Adipocyte (in vitro differentiated cells): ENCODE data around the gene TEX38.
"Not testable (repeated sequence)": the region's sequence is repeated elsewhere in the genome, so short reads cannot be mapped to it uniquely, and the experiment has no call there.

Experiments
- DNase-seq: peaks from one replicate; pipeline ENCODE4 v3.0.0-alpha.2; 2015; ENCODE audit warnings: low read depth
- H3K27me3 ChIP-seq: replicated peaks from 2 replicates; pipeline ENCODE4 v1.7.0; 2013; ENCODE audit warnings: mild to moderate bottlenecking, low read length, moderate library complexity; ENCODE audit not compliant: control insufficient read depth, insufficient read depth
- H3K36me3 ChIP-seq: 2 replicates; pipeline ENCODE4 v1.7.0; 2013; ENCODE audit warnings: low read length, mild to moderate bottlenecking, moderate library complexity; ENCODE audit not compliant: control insufficient read depth, insufficient read depth, severe bottlenecking
- H3K4me1 ChIP-seq: 2 replicates; pipeline ENCODE4 v1.7.0; 2013; ENCODE audit warnings: mild to moderate bottlenecking, low read length, moderate library complexity; ENCODE audit not compliant: control insufficient read depth, insufficient read depth
- H3K4me3 ChIP-seq: 2 replicates; pipeline ENCODE4 v1.7.0; 2013; ENCODE audit warnings: mild to moderate bottlenecking, low read length, moderate library complexity
- H3K9ac ChIP-seq: 2 replicates; pipeline ENCODE4 v1.7.0; 2013; ENCODE audit warnings: mild to moderate bottlenecking, low read length, moderate library complexity
- H3K9me3 ChIP-seq: 2 replicates; pipeline ENCODE4 v1.7.0; 2013; ENCODE audit warnings: mild to moderate bottlenecking, low read length, moderate library complexity; ENCODE audit not compliant: control insufficient read depth

TEX38 gene

DNA sequence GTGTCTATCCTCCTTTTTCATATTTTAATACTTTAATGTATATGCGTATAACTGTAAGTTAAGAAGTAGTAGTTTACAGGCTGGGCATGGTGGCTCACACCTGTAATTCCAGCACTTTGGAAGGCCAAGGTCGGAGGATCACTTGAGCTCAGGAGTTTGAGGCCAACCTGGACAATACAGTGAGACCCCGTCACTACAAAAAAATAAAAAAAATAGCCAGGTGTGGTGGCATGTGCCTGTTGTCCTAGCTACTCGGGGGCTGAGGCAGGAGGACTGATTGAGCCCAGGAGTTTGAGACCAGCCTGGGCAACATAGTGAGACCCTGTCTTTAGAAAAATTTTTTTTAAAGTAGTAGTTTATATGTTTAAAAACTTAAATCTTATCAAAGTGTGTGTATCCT, 25.8 kb upstream of the TEX38 start:
- Histone ChIP-seq H3K4me1 (peaks cover 24% of the 10 kb centered on the region), H3K27me3 (no peaks in the 10 kb centered on the region), H3K9ac (no peak overlapping the region), H3K4me3 (no peak overlapping the region), H3K9me3 (peaks cover 8% of the 10 kb centered on the region), H3K36me3 (peaks cover 42% of the 10 kb centered on the region)
- DNase-seq: no peak

DNA sequence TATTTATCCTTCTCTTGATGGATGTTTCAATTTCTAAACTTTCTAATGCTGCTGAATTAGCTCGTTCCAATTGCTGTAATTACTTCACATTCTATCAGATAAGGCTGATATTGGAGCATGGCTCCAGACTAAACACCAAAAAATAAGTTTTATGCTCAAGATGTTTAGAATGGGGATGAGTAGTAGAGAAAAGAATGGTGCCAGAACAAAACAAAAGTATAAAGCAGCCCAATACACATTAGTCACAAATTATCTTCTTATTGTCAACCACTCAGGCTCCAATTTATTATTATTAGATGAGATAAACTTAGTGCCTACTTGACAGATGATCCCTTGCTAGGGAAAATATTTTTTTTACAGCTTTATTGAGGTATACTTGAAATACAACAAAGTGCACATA, 25.3 kb upstream of the TEX38 start:
- Histone ChIP-seq H3K27me3 (no peaks in the 10 kb centered on the region), H3K4me1 (peaks cover 24% of the 10 kb centered on the region), H3K9me3 (peaks cover 8% of the 10 kb centered on the region), H3K4me3 (no peak overlapping the region), H3K9ac (no peak overlapping the region), H3K36me3 (peaks cover 41% of the 10 kb centered on the region)
- DNase-seq: no peak

DNA sequence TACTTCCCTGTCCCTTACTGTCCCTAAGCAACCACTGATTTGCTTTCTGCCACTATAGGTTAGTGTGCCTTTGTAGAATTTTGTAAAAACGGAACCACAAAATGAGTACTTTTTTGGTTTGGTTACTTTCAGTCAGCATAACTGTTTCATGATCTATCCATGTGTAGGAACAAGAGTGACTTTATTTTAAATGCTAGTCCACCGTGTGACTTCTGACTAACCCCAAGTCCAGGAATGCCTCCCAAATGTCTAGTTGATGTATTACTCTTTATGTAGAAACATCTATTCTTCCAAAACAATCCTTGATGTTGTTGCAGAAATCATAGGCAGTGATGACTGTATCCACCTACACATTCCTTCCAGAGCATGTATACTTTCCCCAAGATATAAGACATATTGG, 24.8 kb upstream of the TEX38 start:
- Histone ChIP-seq H3K4me3 (no peak overlapping the region), H3K27me3 (no peaks in the 10 kb centered on the region), H3K9ac (no peak overlapping the region), H3K9me3 (peaks cover 8% of the 10 kb centered on the region), H3K36me3 (peaks cover 40% of the 10 kb centered on the region), H3K4me1 (peaks cover 24% of the 10 kb centered on the region)
- DNase-seq: no peak

DNA sequence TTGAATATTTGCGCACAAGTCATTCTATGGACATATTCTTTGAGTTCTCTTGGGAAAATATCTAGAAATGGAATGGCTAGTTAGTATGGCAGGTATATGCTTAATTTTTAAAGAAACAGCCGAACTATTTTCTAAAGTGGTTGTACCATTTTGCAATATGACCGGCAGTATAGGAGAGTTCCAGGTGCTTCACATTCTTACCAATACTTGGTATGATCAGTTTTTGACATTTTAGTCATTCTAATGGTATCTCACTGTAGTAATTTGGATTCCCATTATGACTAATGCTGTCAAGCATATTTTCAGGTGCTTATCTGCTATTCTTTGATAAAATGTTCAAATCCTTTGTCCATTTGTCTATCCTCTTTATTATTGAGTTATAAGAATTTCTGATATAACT, 24.0 kb upstream of the TEX38 start:
- Histone ChIP-seq H3K4me1 (peaks cover 19% of the 10 kb centered on the region), H3K9me3 (peaks cover 8% of the 10 kb centered on the region), H3K4me3 (no peak overlapping the region), H3K27me3 (no peaks in the 10 kb centered on the region), H3K9ac (no peak overlapping the region), H3K36me3 (peaks cover 47% of the 10 kb centered on the region)
- no peak for DNase-seq

DNA sequence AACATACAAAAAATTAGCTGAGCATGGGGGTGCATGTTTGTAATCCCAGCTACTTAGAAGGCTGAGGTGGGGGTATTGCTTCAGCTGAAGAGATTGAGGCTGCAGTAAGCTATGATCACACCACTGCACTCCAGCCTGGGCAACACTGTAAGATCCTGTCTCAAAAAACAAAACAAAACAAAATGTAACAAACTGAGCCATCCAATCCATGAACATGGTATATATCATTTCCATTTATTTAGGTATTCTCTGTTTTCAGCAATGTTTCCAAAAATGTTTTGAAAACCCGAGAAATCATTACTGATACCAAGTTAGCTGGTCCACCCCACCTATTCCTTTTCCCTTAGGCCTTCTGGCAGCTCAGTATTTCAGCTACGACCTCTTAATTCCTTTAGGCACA, 21.9 kb upstream of the TEX38 start:
- no peak for DNase-seq

DNA sequence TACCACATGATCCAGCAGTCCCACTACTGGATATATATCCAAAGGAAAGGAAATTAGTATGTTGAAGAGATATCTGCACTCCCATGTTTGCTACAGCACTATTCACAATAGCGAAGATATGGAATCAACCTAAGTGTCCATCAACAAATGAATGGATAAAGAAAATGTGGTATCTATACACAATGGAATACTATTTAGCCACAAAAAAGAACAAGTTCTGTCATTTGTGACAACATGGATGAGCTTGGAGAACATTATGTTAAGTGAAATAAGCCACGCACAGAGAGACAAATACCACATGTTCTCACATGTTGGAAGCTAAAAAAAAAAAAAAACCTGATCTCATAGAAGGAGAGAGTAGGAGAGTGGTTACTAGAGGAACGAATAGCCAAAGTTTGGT, 21.2 kb upstream of the TEX38 start:
- H3K4me3 ChIP-seq: no peak overlapping the region
- H3K27me3 ChIP-seq: no peaks in the 10 kb centered on the region
- DNase-seq: no peak
- H3K4me1 ChIP-seq: peaks cover 18% of the 10 kb centered on the region
- peaks cover 11% of the 10 kb centered on the region for H3K9me3 ChIP-seq
- no peak overlapping the region for H3K9ac ChIP-seq
- peaks cover 56% of the 10 kb centered on the region for H3K36me3 ChIP-seq

More for the DNA sequence above, 21.9 kb upstream of the TEX38 start:
- Histone ChIP-seq H3K36me3 (peaks cover 51% of the 10 kb centered on the region), H3K9ac (no peak overlapping the region), H3K27me3 (no peaks in the 10 kb centered on the region), H3K4me1 (peaks cover 18% of the 10 kb centered on the region), H3K4me3 (no peak overlapping the region), H3K9me3 (peaks cover 8% of the 10 kb centered on the region)

DNA sequence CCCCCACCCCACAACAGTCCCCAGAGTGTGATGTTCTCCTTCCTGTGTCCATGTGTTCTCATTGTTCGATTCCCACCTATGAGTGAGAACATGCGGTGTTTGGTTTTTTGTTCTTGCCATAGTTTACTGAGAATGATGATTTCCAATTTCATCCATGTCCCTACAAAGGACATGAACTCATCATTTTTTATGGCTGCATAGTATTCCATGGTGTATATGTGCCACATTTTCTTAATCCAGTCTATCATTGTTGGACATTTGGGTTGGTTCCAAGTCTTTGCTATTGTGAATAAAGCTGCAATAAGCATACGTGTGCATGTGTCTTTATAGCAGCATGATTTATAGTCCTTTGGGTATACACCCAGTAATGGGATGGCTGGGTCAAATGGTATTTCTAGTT, 20.5 kb upstream of the TEX38 start:
- DNase-seq, H3K27me3 ChIP-seq, H3K4me3 ChIP-seq, H3K9ac ChIP-seq: not testable (repeated sequence)
- Histone ChIP-seq H3K36me3 (peaks cover 58% of the 10 kb centered on the region), H3K4me1 (peaks cover 18% of the 10 kb centered on the region), H3K9me3 (peaks cover 11% of the 10 kb centered on the region)

DNA sequence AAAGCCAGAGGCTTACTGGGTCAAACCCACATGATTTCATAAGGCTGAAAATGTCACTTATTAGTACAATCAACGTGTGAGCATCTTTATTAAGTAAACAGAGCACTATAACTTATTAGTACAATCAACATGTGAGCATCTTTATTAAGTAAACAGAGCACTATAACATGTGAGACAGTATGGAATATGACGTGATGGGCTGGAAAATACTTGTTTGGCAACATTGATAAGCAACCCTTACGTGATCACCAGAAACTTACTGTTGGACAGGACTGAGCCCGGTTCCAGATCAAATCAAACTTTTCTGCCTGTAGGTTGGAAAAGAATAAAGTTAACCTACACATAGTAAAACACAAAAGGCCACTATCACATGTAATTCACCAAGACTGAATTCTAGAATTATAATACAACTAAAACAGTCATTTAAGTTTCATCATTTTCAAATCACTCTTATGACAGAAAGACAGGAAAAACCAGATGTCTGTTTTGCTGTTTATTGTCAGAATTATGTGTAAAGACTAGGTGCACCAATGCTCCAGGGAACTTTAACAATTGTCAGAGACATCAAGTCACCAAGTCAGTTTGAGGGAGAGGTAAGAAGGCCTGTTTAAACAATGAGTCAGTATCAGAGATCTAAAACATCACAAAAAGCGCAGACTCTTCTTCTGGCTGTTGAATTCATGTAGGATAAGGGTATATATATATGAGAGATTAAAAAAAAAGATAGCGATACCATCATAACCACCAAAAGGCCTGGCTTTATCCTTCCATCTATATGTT, 19.1 kb upstream of the TEX38 start:
- Histone ChIP-seq H3K36me3 (peaks cover 63% of the 10 kb centered on the region), H3K9ac (no peak overlapping the region), H3K4me1 (peaks cover 18% of the 10 kb centered on the region), H3K4me3 (no peak overlapping the region), H3K27me3 (no peaks in the 10 kb centered on the region), H3K9me3 (peaks cover 6% of the 10 kb centered on the region)
- no peak for DNase-seq

DNA sequence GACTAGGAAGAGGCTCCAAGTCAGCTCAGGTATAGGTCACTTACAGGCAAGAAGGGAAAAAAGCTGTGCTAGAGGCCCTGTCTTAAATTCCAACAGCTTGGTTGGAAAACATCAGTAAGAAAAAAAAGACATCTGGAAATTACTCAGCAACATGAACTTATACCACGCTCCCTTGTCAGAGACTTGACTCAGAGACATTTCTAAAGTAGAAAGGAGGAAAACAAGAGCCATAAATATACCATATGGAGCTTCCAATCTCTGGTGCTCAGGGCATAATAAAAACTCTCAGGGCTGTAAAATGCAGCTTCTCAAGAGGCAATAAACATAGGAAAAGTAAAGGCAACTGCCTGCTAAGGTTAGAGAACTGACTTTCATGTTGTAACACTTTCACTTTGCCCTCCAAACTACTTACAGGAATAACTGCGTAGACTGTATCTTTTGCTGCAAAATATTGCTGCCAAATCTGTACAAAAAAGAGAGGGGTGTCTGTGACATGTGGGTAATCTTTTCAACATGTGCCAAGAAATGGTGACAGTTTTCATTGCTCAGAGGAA, 18.2 kb upstream of the TEX38 start:
- H3K4me1 ChIP-seq: peaks cover 18% of the 10 kb centered on the region
- H3K4me3 ChIP-seq: peak overlapping the region; percentile 62
- peaks cover 2% of the 10 kb centered on the region for H3K9me3 ChIP-seq
- peaks cover 65% of the 10 kb centered on the region for H3K36me3 ChIP-seq
- no peak for DNase-seq
- peak overlapping the region; percentile 12 for H3K9ac ChIP-seq
- H3K27me3 ChIP-seq: no peaks in the 10 kb centered on the region

DNA sequence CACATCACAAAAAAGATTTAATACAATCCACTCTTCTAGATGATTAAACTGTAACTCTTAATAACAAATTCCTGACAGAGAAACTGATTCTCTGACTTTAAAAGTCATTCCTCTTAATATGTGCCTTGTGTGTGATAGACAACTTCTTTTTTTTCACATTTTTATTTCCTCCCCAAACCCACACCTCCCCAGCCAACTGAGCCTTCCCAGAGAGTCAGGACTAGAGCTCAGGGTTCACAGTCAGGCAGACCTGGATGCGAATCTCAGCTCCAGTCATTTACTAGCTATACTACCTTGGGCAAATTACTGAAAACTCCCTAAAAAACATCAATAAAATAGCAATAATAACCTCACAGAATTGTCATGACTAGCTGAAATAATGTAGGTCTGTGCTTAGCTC, 17.6 kb upstream of the TEX38 start:
- peak overlapping the region; percentile 62 for H3K4me3 ChIP-seq
- peaks cover 62% of the 10 kb centered on the region for H3K36me3 ChIP-seq
- no peak for DNase-seq
- no peaks in the 10 kb centered on the region for H3K27me3 ChIP-seq
- peaks cover 18% of the 10 kb centered on the region for H3K4me1 ChIP-seq
- H3K9ac ChIP-seq: peak overlapping the region; percentile 12
- peaks cover 2% of the 10 kb centered on the region for H3K9me3 ChIP-seq

DNA sequence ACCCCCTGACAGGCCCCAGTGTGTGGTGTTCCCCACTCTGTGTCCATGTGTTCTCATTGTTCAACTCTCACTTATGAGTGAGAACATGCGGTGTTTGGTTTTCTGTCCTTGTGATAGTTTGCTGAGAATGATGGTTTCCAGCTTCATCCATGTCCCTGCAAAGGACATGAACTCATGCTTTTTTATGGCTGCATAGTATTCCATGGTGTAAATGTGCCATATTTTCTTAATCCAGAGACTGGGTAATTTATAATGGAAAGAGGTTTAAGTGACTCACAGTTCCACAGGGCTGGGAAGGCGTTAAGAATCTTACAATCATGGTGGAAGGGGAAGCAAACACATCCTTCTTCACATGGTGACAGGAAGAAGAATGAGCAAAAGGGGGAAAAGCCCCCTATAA, 17.0 kb upstream of the TEX38 start:
- H3K27me3 ChIP-seq, H3K9ac ChIP-seq, DNase-seq, H3K9me3 ChIP-seq, H3K4me3 ChIP-seq: not testable (repeated sequence)
- Histone ChIP-seq H3K36me3 (peaks cover 55% of the 10 kb centered on the region), H3K4me1 (peaks cover 18% of the 10 kb centered on the region)
